Muscle of leg (tissue), 11 donors: Measurements from ENCODE around the gene MAN2A1. TPM values are rescaled to one million over a fixed set of nuclear protein-coding genes. Genes with fewer than 3 reads are reported as not detected.
A peak's percentile ranks its signal among the peaks of the same experiment; 100 is the strongest.

Source experiments
- DNase-seq: peaks from one replicate; pipeline ENCODE4 v3.0.0; 2013
- H3K27ac ChIP-seq: one replicate; pipeline ENCODE4 v1.5.1; 2013; ENCODE audit warnings: mild to moderate bottlenecking, low read length, control low read depth
- H3K27me3 ChIP-seq: one replicate; pipeline ENCODE4 v1.6.1; 2013; ENCODE audit warnings: low read length; ENCODE audit not compliant: control insufficient read depth, insufficient read depth
- H3K36me3 ChIP-seq: one replicate; pipeline ENCODE4 v1.6.1; 2013; ENCODE audit warnings: low read length; ENCODE audit not compliant: control insufficient read depth, insufficient read depth
- H3K4me1 ChIP-seq: one replicate; pipeline ENCODE4 v1.6.1; 2013; ENCODE audit warnings: low read length; ENCODE audit not compliant: control insufficient read depth, insufficient read depth
- H3K4me3 ChIP-seq: one replicate; pipeline ENCODE4 v1.5.1; 2013; ENCODE audit warnings: low read length, control low read depth
- H3K9me3 ChIP-seq: replicated peaks from 2 replicates; pipeline ENCODE4 v1.6.1; 2013; ENCODE audit warnings: low read depth, low read length; ENCODE audit not compliant: control insufficient read depth
- WGBS: methylation state at CpG from one replicate; pipeline ENCODE4 v1.1.5; 2013; ENCODE audit warnings: missing lambda C conversion rate; ENCODE audit not compliant: insufficient coverage; 5-methylcytosine and 5-hydroxymethylcytosine counted together
- polyA plus RNA-seq, 8 donors: library from polyadenylated mRNA; unstranded; fragments of 120-200 nt; gene quantifications; one replicate each; pipeline versions ENCODE4 v1.2.1 to v1.2.3, GENCODE V29; 2013; ENCODE audit warnings: inconsistent platforms in 1 of 8, low replicate concordance in 1 of 8; ENCODE audit not compliant: insufficient read length in 8 of 8, insufficient read depth in 1 of 8
- total RNA-seq: library from RNA; stranded (reverse); fragments of 120-200 nt; gene quantifications from one replicate; pipeline ENCODE4 v1.2.4, GENCODE V29; 2013

Gene MAN2A1
- total and polyA plus RNA-seq, 9 donors = 27.7 to 47.9 (median 37.4) TPM

- H3K27me3 ChIP-seq = no peaks in the 10 kb centered on the region
- no CpG with 5 or more reads among the region's 4 CpGs for WGBS
- H3K4me3 ChIP-seq = no peak overlapping the region
- H3K36me3 ChIP-seq = no peaks in the 10 kb centered on the region
- no peak for DNase-seq
- H3K27ac ChIP-seq = no peak overlapping the region
- H3K4me1 ChIP-seq = no peaks in the 10 kb centered on the region
- H3K9me3 ChIP-seq = no peaks in the 10 kb centered on the region
Observed at GRCh38 chr5:109674596-109674995, 15.1 kb upstream of the MAN2A1 start.

- H3K4me1 ChIP-seq = no peaks in the 10 kb centered on the region
- H3K4me3 ChIP-seq = no peak overlapping the region
- H3K27me3 ChIP-seq = no peaks in the 10 kb centered on the region
- no CpG with 5 or more reads among the region's 5 CpGs for WGBS
- no peak overlapping the region for H3K27ac ChIP-seq
- no peaks in the 10 kb centered on the region for H3K36me3 ChIP-seq
- DNase-seq = peak; percentile 40
- no peaks in the 10 kb centered on the region for H3K9me3 ChIP-seq
Observed at GRCh38 chr5:109676920-109677319, 12.8 kb upstream of the MAN2A1 start.

- 89% methylated on average over 2 of the region's 3 CpGs for WGBS
- Histone ChIP-seq H3K4me1 (no peaks in the 10 kb centered on the region), H3K36me3 (no peaks in the 10 kb centered on the region), H3K27me3 (no peaks in the 10 kb centered on the region), H3K4me3 (no peak overlapping the region), H3K27ac (no peak overlapping the region), H3K9me3 (no peaks in the 10 kb centered on the region)
- DNase-seq = no peak
Observed at GRCh38 chr5:109678447-109678846, 11.3 kb upstream of the MAN2A1 start.

GRCh38 chr5:109681763-109682162 lies 8.0 kb upstream of the MAN2A1 start:
- H3K4me3 ChIP-seq = no peak overlapping the region
- no peak for DNase-seq
- no peak overlapping the region for H3K27ac ChIP-seq
- no peaks in the 10 kb centered on the region for H3K4me1 ChIP-seq
- H3K27me3 ChIP-seq = no peaks in the 10 kb centered on the region
- 86% methylated on average over 1 of the region's 3 CpGs for WGBS
- H3K9me3 ChIP-seq = no peaks in the 10 kb centered on the region
- H3K36me3 ChIP-seq = no peaks in the 10 kb centered on the region

GRCh38 chr5:109682383-109682782 lies 7.3 kb upstream of the MAN2A1 start:
- Histone ChIP-seq H3K27me3 (no peaks in the 10 kb centered on the region), H3K27ac (no peak overlapping the region), H3K36me3 (no peaks in the 10 kb centered on the region), H3K9me3 (no peaks in the 10 kb centered on the region), H3K4me1 (no peaks in the 10 kb centered on the region), H3K4me3 (no peak overlapping the region)
- no peak for DNase-seq
- 83% methylated on average over 1 of the region's 2 CpGs for WGBS

- Histone ChIP-seq H3K4me3 (no peak overlapping the region), H3K4me1 (peaks cover 2% of the 10 kb centered on the region), H3K36me3 (no peaks in the 10 kb centered on the region), H3K9me3 (peaks cover 9% of the 10 kb centered on the region), H3K27me3 (no peaks in the 10 kb centered on the region), H3K27ac (no peak overlapping the region)
- no peak for DNase-seq
- 83% methylated on average over 2 of the region's 4 CpGs for WGBS
Observed at GRCh38 chr5:109685916-109686315, 3.8 kb upstream of the MAN2A1 start.

- Histone ChIP-seq H3K27ac (peak overlapping the region; percentile 96), H3K4me1 (peaks cover 11% of the 10 kb centered on the region), H3K27me3 (no peaks in the 10 kb centered on the region), H3K36me3 (no peaks in the 10 kb centered on the region), H3K4me3 (peak overlapping the region; percentile 94), H3K9me3 (peaks cover 9% of the 10 kb centered on the region)
- peak; percentile 75 for DNase-seq
- WGBS = 19% methylated on average over 6 of the region's 6 CpGs
Observed at GRCh38 chr5:109688630-109688969, 1.1 kb upstream of the MAN2A1 start.

- Histone ChIP-seq H3K9me3 (peaks cover 9% of the 10 kb centered on the region), H3K27me3 (no peaks in the 10 kb centered on the region), H3K36me3 (no peaks in the 10 kb centered on the region), H3K4me3 (peak overlapping the region; percentile 94), H3K4me1 (peaks cover 12% of the 10 kb centered on the region), H3K27ac (peak overlapping the region; percentile 97)
- WGBS = 0% methylated on average over 35 of the region's 68 CpGs
- DNase-seq = peak; percentile 97
Observed at GRCh38 chr5:109688970-109689739, 572 bp upstream of the MAN2A1 start.

GRCh38 chr5:109690242-109690974 lies 681 bp downstream of the MAN2A1 start:
- H3K27me3 ChIP-seq = no peaks in the 10 kb centered on the region
- peaks cover 14% of the 10 kb centered on the region for H3K4me1 ChIP-seq
- H3K27ac ChIP-seq = peak overlapping the region; percentile 97
- peaks cover 9% of the 10 kb centered on the region for H3K9me3 ChIP-seq
- H3K4me3 ChIP-seq = peak overlapping the region; percentile 94
- peak; percentile 66 for DNase-seq
- H3K36me3 ChIP-seq = no peaks in the 10 kb centered on the region
- WGBS = under 1% methylated on average over 68 of the region's 71 CpGs

GRCh38 chr5:109690975-109691574 lies 1.3 kb downstream of the MAN2A1 start:
- peak; percentile 96 for DNase-seq
- H3K4me1 ChIP-seq = peaks cover 14% of the 10 kb centered on the region
- H3K27ac ChIP-seq = peak overlapping the region; percentile 97
- 0% methylated on average over 1 of the region's 26 CpGs for WGBS
- no peaks in the 10 kb centered on the region for H3K27me3 ChIP-seq
- peak overlapping the region; percentile 94 for H3K4me3 ChIP-seq
- H3K9me3 ChIP-seq = peaks cover 9% of the 10 kb centered on the region
- H3K36me3 ChIP-seq = no peaks in the 10 kb centered on the region
